Measurements from ENCODE around the gene CASP9.

CASP9 gene

DNA sequence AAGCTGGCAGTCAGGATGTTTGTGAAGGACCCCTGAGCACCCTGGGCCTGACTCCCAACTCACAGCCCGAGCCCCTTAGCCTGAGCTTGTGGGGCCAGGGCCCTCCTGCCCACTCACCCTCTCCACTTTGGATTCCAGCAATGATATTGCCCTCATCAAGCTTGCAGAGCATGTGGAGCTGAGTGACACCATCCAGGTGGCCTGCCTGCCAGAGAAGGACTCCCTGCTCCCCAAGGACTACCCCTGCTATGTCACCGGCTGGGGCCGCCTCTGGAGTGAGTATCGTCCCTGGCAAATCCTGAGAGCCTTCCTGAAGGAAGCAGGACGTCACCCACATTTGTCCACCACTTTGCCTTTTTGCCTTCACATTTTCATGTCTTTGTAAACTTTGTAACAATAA is 80.7 kb downstream of the CASP9 start:
- no peak for TF ChIP-seq ZNF274 (IDR thresholded peaks at IDR 0.05; ENCODE audit: low read depth, low read length)
- no peak overlapping the region for H3K4me3 ChIP-seq (ENCODE audit: low read length)

DNA sequence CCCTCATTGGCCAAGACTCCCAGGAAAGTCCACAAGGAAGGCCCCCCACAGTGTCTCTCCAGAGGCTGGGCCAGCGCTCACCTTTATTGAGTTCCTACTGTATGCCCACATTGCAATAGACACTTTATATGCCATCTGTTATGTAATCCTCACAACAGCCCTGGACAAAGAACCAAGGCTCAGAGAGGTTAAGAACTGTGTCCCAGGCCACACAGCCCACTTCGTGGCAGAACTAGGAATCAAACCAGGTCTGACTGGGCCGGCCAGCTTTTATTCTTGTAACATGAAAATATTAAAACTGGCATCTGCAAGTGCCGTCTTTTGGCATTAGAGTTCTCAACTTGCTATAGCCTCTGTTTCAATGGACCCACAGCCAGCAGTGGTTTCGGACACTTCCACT is 81.3 kb downstream of the CASP9 start:
- H3K4me3 ChIP-seq (ENCODE audit: low read length) = no peak overlapping the region
- TF ChIP-seq ZNF274 (IDR thresholded peaks at IDR 0.05; ENCODE audit: low read depth, low read length) = no peak

DNA sequence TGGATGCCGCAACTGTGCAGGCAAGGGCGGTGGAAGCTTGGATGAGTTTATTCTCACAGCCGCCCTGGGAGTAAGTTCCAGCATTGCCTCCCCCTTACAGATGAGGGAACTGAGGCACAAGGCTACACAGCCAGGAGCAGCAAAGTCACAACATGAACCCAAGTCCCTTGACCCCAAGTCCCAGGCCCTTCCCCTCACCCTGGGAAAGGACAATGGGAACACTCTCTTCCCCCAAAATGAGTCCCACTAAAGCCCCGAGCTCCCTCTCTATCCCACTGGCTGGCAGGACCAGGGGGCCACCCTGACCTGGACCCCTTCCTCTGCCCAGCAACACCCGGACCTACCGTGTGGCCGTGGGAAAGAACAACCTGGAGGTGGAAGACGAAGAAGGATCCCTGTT is 81.9 kb downstream of the CASP9 start:
- no peak for TF ChIP-seq ZNF274 (IDR thresholded peaks at IDR 0.05; ENCODE audit: low read depth, low read length)
- no peak overlapping the region for H3K4me3 ChIP-seq (ENCODE audit: low read length)

Data from GM08714 (cell line).